D721Med (cell line): Measurements from ENCODE around the gene CBL.

Experiments used
- DNase-seq: peaks from one replicate; pipeline ENCODE4 v3.0.0; 2011; ENCODE audit warnings: low spot score; ENCODE audit not compliant: insufficient read length
- FAIRE-seq: peaks from 2 replicates; lab custom pipeline; 2011; peaks lifted over from hg19 to GRCh38; lab: Jason Lieb, UNC
- TF ChIP-seq, protein P1 (sequence below): IDR thresholded peaks from 2 replicates; pipeline ENCODE4 v1.5.1; 2012; ENCODE audit warnings: mild to moderate bottlenecking, control low read depth; ENCODE audit not compliant: insufficient read depth; ENCODE audit errors: missing control alignments

CBL gene

DNA sequence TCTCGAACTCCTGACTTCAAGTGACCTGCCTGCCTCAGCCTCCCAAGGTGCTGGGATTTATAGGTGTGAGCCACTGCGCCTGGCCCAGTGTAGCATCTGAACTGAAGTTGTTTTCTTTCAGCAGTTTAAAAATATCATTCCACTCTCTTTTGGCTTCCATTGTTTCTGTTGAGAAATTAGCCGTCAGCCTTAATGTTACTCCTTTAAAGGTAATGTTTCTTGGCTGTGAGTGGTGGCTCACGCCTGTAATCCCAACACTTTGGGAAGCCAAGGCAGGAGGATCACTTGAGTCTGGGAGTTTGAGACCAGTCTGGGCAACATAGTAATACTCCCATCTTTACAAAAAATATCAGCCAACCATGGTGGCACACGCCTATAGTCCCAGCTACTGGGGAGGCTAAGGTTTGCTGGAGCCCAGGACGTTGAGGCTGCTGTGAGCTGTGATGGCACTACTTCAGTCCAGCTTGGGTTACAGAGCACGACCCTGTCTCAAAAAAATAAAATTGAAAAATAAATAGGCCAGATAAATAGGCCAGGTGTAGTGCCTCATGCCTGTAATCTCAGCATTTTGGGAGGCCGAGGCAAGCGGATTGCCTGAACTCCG, 84.9 kb downstream of the CBL start:
- FAIRE-seq: no peak
- no peak for DNase-seq
- TF ChIP-seq, protein P1, sequence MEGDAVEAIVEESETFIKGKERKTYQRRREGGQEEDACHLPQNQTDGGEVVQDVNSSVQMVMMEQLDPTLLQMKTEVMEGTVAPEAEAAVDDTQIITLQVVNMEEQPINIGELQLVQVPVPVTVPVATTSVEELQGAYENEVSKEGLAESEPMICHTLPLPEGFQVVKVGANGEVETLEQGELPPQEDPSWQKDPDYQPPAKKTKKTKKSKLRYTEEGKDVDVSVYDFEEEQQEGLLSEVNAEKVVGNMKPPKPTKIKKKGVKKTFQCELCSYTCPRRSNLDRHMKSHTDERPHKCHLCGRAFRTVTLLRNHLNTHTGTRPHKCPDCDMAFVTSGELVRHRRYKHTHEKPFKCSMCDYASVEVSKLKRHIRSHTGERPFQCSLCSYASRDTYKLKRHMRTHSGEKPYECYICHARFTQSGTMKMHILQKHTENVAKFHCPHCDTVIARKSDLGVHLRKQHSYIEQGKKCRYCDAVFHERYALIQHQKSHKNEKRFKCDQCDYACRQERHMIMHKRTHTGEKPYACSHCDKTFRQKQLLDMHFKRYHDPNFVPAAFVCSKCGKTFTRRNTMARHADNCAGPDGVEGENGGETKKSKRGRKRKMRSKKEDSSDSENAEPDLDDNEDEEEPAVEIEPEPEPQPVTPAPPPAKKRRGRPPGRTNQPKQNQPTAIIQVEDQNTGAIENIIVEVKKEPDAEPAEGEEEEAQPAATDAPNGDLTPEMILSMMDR: no peak

- DNase-seq: no peak
- FAIRE-seq: no peak
- TF ChIP-seq, protein P1: no peak
These were observed 87.3 kb downstream of the CBL start for GRCh38 chr11:119293461-119293860.

GRCh38 chr11:119295178-119295577, 89.0 kb downstream of the CBL start:
- DNase-seq (no peak), FAIRE-seq (no peak)

DNA sequence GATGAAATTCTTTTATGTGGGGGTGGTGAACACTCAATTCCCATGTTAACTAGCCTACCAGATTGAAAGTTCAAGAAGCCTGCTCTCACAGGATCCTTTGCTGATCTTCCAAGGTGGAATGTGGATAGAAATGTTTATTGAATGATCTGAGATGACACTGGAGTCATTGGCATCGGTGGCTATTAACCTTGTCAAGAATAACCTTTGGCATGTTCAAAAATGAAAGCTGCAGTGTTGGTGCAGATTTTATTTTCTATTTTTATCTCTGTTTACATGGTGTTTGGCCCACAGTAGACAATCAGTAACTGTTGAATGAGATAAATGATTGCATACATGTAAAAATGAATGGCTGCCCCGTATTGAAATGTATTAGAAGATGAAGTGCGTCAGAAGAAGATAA, 91.8 kb downstream of the CBL start:
- no peak for FAIRE-seq
- TF ChIP-seq, protein P1: no peak

More at GRCh38 chr11:119295178-119295577, 89.0 kb downstream of the CBL start:
- TF ChIP-seq, protein P1: peak; percentile 9

DNA sequence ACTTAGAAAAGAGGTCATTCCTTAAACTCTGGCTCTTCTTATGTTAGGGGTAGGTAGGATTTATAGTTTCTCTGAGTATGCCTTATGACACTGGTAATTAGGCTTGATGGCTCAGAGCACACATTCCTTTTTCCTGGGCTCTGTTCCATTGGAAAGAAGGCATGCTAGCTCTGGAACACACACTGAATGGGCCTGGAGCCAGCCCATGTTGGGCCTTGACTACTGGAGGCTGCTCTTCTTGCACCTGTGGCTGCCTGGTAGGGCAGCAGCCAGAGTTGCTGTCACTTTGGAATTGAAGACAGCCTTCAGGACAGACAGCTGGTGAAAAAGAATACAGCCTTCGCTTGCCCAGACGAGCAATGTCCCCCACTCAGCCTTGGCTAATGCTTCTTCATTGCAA, 92.6 kb downstream of the CBL start:
- TF ChIP-seq, protein P1: no peak
- DNase-seq (no peak), FAIRE-seq (no peak)

More for the DNA sequence above, 91.8 kb downstream of the CBL start:
- DNase-seq: no peak

DNA sequence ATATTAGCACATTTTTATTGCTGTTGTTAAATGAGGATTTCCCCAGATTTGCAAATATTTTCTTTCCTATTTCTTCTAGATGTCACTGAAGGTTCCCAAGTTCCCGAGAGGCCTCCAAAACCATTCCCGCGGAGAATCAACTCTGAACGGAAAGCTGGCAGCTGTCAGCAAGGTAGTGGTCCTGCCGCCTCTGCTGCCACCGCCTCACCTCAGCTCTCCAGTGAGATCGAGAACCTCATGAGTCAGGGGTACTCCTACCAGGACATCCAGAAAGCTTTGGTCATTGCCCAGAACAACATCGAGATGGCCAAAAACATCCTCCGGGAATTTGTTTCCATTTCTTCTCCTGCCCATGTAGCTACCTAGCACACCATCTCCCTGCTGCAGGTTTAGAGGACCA, 93.3 kb downstream of the CBL start:
- TF ChIP-seq, protein P1: no peak
- DNase-seq (no peak), FAIRE-seq (no peak)

DNA sequence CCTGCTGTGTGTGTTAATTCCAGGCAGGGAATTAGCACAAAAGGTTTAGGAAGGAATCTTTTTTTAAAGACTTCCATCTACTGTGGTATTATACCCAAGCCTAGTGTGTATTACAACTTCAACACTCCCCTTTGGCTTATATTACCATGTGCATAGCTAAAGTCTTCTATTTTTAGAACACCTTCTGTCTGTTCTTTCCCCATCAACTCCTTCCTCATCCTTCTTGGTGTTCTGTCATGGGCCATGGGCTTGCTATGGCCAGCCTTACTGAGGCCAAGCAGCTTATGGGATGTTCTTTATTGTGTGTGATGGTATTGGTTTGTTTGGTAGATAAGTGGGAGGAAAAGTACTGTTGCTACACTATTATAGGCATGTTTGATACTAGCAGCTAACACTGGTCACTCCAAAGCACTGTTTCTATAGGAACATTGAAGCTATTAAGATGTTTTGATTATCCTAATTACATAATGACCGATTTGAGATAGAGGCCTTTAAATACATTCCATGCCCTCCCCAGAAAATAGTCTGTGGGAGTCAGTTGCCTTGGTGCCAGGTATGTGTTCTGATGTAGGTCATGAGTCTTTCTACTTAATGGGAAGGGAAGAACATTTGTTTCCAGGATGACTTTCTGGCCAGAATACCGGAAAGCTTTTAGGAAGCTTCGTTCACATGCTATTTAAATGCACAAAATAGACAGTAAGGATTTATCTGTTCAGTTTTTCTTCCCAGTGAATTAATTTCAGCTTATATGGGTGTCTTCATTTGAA, 94.2 kb downstream of the CBL start:
- TF ChIP-seq, protein P1: no peak
- FAIRE-seq: peak; percentile 32
- DNase-seq: no peak
